Stimulated activated CD4-positive, alpha-beta T cell treated with anti-CD3 and anti-CD28 coated beads, Interleukin-12 subunit alpha, Interleukin-12 subunit beta, amount 100 ng/mL, for 4 hours (primary cell): ENCODE data around the gene BLM.
"Not testable (repeated sequence)": the region's sequence is repeated elsewhere in the genome, so short reads cannot be mapped to it uniquely, and the experiment has no call there.

Experiments used
- DNase-seq: peaks from one replicate; pipeline ENCODE4 v3.0.0-alpha.2; 2020

The BLM gene

DNA sequence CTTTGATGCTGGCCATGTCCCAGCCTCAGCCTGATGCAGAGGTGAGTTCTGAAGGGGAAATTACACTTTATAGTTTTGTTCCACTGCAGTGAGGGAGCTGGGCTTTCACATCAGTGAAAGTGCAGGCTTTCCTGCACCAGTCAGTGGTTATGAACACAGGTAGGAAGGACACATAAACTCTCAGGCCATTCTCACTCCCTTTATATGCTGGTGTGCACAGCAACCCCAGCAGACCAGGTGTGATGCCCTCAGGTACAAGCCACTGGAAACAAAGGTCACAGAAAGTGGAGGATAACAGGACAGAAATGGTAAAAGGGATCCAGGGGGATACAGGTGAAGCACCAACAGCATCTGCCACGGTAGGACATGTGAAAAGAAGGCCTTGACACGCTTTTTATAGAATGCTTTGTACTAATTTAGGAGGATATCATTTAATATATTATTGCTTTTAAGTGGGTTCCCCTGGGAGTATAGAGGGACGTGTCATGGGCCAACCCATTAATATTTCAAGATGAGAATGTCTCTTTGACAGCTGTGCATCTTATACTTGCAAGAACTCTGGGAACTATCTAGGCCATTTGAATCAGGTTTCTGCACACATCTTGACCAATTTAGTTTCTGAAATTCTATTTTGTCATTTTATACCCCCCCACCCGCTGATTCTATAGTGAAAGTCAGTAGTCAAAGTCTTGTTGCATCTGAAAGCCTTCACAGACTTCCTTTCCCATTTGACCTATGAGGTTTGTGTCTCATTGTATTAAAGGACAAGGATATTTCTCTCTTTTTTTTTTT is 25.0 kb upstream of the BLM start:
- DNase-seq = no peak

DNA sequence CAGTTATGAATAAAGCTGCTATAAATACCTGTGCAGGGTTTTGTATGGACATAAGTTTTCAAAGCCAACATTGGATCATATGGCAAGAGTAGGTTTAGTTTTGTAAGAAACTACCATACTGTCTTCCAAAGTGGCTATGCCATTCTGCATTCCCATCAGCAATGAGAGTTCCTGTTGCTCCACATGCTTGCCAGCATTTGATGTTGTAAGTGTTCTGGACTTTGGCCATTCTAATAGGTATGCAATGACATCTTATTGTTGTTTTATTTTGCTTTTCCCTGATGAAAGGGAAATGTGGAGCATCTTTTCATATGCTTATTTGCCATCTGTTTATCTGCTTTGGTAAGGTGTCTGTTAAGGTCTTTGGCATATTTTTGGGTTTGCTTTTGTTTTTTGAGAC is 22.2 kb upstream of the BLM start:
- DNase-seq = no peak

DNA sequence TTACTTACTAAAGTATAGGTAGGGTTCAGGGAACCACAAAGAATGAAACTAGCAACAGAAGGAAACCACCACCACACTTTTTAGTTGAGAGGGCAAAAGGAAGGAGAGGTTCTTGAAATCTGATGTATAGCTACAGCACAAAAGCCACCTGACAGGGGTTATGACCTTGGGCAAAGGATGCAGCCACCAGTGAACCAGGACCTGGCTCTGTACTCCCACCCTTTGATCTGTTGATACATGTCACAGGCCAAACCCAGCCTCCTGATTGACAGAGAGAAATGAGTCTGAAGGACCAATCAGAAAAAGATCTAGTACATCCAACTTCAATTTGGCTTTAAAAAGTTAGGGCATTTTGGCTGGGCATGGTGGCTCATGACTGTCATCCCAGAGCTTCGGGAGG is 20.0 kb upstream of the BLM start:
- DNase-seq = no peak

DNA sequence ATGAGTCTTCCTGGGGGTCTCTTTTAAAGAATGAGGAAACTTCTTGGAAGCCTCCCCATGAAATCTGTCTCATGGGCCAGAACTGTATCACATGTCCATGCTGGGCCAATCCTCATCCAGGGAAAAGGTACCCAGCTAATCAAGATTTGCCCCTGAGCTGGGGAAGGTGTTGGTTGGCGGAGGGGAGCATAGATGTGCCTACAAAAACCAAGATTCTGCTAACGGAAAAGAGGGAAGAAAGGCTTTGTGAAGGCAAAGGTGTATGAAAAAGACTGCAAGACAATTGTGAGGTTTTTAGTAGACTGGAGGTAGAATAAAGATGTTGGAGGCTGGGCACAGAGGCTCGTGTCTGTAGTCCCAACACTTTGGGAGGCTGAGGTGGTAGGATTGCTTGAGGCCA is 18.5 kb upstream of the BLM start:
- DNase-seq = no peak

DNA sequence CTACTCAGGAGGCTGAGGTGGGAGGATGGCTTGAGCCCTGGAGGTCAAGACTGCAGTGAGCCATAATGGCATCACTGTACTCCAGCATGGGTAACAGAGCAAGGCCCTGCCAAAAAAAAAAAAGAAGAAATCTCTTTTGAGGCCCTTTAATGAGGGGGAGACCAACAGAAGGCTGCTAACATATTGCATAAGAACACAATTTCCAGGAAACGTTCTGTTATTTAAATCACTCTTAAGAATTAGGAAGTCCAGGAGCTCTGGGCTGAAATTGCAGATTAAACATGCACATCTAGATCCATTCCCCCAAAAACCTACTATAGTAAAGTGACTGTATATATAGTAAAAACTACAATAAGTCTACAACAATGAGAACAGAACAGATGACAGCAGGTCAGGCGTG is 16.1 kb upstream of the BLM start:
- no peak for DNase-seq

DNA sequence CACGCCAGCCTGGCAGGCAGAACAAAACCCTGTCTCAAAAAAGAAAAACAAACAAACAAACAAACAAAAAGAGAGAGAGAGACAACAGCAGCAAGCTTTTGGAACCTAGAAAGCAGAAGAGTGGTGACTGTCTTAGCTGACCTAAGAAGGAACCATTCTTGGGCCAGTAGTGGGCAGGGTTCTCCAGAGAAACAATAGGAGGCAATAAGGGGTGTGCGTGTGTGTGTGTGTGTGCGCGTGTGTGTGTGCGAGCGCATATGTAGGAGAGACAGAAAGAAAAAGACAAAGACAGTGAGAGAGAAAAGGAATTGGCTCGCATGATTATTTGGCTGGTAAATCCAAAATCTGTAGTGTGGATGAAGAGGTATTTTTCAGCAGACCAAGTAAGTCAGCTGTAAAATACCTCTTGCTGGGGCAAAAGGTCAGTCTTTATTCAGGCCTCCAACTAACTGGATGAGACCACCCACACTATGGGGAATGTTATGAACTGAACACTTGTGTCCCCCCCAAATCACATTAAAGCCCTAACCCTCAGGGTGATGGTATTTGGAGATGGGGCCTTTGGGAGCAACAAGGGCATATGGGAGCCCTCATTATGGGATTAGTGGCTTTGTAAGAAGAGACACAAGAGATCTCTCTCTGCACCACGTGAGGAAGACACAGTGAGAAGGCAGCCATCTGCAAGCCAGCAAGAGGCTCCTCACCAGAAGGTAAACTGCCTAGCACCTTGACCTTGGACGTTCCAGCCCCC is 15.1 kb upstream of the BLM start:
- DNase-seq = no peak

DNA sequence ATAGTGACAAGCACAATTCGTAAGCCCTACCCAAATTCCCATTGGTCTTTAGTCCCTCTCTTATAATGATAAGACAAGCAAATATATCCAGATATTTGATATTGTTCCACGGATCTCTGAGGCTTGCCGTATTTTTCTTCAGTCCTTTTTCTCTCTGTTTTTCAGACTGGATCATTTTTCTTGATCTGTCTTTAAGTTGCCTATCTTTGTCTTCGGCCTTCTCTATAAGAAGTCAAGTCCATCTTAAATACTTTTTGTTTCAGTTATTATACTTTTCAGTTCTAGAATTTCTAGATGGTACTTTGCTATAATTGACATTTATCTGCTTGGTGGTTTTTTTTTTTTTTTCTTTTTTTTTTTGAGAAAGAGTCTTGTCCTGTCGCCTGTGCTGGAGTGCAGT is 13.7 kb upstream of the BLM start:
- no peak for DNase-seq

DNA sequence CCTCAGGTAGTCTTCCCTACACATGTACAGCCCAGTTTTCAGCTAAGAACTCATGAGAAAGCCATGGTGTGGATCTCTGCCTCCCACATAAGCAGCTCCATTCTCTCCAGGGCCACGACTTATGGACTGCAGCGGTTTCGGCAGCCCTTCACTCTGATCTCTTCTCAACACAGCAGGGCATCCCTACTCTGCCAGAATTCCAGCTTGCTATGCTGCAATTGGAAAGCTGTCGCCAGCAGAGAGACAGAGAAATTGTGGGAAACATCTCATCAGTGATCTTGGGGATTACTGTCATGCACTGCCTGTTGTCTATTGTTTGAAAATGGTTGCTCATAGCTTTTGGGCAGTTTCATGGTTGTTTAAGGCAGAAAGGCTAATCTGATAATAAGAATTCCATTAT is 11.9 kb upstream of the BLM start:
- DNase-seq = no peak

DNA sequence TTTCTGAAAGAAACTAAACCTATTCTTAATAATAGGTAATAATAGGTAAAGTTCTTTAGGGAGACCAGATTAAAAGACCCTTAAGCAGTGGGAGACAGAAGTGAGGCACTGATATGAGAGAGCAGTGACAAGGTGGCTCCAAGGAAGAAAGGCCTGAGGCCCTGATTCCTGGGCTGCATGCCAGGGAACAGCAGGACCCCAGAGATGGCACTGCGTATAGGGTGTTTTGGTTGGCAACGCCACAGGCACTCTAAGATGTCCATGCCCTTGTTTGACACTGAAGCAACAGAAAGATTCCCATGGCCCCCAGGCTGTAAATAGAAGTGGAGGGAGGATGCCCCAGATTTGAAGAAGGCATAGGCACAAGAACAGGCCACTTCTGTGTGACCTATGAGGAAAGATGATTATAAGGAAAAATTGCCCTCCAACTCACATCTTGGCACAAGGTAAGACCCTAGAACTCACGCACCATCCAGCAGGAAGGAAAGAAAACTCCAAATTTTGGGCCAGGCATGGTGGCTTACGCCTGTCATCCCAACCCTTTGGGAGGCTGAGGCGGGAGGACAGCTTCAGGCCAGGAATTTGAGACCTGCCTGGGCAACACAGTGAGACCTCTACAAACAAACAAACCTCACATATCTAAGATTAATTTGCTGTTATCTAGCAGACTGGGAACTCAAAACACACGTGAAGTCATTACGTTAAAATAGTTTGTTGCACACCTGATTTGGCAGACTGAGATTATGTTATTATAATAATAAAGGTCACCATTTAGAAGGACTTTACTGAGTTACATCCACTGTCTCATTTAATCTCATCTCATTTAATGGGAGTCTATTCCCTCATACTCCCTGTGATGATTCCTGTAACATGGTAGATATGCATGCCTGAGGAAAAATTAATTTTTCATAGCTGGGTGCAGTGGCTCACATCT is 10.5 kb upstream of the BLM start:
- DNase-seq = no peak

DNA sequence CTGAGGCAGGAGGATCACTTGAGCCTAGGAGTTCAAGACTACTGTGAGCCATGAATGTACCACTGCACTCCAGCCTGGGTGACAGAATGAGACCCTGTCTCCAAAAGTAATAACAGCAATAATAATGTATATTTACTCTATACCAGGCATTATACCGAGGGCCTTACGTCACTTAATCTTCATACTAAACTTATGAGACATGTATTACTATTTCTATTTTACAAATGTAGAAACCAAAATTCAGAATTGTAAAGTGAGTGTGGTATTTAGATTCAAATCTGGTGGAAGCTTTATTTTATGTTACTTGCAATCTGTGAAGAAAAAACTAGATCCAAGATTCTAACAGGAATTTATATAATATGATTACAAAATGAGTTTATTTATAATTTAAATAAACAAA is 9.7 kb upstream of the BLM start:
- no peak for DNase-seq

DNA sequence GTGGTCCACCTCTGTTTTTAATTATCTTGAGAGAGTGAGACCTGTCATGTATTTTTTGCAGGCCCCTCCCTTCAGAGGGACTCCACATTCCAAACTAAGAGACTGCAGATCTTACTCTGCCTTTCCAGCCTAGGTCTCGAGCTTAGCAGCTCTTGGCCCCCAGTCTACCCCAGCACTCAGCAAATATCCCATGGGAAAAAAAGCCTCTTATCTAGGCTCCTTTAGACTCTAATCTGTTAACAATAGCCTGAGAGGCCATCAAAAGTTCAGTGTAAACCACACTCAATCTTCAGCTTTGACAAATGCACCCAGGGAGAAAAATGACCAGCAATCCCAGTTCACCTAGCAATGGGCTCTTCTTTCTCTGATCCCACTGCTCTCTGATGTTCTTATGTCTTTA is 8.6 kb upstream of the BLM start:
- DNase-seq = no peak

DNA sequence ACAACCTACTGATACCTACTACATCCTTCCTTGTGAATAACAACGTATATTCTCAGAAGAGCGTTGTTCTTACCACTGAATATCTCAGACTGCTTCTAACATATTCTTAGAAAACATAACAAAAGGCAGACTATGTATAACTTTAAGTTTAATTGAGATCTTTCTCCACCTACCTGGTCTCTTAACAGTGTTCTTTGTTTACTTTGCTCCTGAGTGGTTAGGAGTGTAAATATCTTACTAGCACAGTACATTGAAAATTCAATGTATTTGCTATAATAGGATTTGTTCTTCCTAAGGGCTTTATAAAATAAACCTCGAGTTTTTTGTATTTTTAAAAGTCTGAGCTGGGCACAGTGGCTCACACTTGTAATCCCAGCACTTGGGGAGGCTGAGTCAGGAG is 7.9 kb upstream of the BLM start:
- no peak for DNase-seq

DNA sequence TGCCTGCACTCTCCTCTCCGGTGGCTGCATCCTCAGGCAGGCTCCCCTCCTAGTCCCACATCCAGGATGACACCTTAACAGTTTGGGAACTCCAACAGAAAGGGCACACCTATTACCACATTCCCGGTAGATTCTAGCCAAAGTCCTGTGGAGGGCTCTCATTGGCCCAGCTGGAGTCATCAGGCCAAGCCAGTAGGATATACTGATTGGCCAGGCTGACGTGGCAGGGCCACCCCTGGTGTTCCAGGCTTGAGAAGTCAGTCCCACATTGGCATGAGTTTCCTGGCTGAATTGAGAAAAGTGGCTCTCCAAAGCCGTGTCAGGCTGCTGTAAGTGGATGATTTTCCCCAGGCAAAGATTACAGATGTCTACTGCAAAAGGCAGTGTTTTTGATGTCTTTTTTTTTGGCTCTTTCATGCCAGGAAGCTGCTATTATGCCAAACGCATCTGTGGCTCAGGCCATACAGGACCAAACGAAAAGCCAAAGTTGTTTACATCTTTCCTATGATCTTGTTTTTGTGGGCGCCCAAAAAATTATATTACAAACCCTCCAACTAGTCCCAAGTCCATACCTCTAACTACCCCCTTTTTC is 6.6 kb upstream of the BLM start:
- DNase-seq = no peak

DNA sequence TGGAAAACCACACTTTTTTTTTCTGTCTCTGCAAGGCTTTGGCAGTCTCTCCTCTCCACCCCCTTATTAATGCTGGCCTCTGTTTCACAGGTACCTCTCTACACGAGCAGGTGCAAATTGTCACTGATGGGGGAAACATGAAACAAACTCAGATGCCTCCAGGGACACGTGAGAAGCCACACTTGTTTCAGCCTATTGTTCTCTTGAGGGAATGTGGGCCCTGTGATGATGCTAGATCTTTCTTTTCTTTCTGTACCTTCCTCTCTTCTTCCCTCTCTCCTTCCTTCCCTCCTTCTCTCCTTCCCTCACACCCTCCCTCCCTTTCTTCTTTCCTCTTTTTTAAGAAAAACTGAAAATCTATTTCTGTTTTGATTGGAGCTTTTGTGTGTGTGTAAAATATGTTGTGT is 5.7 kb upstream of the BLM start:
- DNase-seq = no peak

DNA sequence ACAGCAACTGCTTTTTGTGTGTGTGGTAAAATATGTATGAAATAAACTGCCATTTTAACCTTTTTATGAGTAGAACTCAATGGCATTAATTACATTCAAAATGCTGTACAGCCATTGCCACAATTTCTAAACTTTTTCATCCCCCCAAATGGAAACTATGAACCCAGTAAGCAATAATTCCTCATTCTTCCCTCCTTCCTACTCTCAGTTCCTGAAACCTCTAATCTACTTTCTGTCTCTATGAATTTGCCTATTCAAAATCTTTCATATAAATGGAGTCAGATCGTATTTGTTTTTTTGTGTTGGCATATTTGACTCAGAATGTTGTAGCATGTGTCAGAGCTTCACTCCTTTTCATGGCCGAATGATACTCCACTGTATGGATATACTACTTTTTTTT is 5.3 kb upstream of the BLM start:
- DNase-seq = no peak

DNA sequence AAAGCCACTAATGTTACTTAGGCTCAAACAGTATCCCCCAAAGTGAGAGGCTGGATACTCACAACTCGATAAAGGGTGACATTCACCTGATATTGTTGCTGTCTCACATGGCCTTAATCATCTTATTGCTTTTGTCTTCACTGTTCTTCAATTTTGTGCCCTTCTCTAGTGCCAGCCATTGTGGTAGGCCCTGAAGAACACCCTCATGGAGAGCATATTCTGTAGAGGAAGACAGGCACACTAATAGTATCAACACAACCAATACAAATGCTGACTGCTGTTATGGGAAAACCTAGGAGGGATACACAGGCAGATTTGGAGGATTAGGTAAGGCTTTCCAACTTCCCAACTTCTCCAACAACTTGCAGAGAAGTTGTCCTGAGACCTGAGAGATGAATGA is 4.1 kb upstream of the BLM start:
- DNase-seq = no peak

DNA sequence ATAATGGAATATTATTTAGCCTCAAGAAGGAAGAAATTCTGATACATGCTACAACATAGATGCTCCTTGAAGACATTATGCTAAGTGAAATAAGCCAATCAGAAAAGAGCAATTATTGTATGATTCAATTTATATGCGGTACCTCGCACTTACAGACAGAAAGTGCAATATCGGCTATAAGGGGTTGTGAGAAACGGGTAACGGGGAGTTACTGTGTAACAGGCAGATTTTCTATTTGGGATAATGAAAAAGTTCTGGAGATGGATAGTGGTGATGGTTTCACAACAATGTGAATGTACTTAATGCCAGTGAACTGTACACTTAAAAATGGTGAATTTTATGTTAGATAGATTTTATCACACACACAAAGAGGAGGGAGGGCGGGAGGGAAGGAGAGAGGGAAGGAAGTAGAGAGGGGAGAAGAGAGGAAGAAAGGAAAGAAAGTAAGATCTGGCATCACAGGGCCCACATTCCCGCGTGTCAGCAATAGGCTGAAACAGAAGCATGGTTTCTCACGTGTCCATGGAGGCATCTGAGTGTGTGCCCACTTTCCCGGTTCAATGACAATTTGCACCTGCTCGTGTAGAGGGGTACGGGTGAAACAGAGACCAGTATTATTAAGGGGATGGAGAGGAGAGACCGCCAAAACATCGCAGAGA is 700 bp upstream of the BLM start:
- DNase-seq = no peak

DNA sequence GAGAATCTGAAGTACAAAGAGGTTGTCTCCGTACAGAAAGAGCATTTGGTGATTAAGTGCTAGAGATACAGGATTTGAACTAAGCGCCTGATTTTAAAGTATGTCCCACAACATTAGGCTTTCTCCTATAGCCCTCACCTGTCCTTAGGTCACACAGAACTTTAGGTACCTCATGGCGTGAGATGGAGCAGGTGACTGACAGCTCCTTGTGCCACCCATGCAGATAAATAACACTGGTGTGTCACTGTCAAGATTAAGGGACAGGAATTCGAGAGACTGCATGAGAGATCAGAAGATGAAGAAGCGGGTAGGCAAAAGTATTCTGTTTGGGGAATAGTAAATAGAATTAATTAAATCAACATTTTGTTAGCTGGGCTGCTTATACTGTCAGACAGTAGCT is 1.1 kb downstream of the BLM start:
- DNase-seq = no peak

DNA sequence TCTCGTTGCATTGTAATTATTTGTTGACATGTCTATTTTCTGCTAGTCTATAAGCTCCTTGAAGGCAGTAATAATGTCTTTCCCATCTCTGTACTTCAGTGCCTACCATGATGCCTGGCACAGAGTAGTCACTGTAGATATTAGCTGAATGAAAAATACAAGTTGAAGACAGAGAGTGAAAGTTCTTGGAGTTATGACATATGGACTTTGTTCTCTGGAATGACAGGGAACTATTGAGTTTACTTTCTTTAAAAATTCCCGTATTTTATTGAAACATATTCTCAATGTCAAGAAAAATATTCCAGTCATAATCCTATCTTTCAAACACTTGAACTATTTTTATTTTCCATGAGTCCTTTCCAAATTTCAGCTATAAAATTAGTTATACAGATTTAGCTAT is 3.0 kb downstream of the BLM start:
- DNase-seq = no peak

DNA sequence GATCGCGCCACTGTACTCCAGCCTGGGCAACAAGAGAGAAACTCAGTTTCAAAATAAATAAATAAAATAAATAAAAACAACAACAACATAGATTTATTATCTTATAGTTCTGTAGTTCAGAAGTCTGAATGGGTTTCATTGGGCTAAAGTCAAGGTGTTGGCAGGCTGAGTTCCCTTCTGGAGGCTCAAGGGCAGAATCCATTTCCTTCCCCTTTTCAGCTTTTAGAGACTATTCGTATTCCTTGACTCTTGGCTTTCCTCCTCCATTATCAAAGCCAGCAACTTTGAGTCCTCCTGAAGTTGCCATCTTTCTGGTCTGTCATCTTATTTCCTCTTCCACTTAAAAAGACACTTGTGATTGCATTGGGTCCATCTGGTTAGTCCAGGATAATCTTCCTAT is 12.1 kb downstream of the BLM start:
- DNase-seq = no peak

DNA sequence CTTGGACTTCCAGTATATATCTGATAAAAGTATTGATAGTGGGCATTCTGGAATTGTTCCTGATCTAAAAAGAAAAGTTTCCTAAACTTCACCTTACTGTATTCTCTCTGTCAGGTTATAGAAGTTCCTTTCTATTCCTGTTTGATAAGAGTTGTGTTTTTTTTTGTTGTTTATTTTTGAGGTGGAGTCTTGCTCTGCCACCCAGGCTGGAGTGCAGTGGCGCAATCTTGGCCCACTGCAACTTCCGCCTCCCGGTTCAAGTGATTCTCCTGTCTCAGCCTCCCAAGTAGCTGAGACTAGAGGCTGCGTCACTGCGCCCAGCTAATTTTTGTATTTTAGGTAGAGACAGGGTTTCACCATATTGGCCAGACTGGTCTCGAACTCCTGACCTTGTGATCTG is 13.1 kb downstream of the BLM start:
- DNase-seq = no peak

DNA sequence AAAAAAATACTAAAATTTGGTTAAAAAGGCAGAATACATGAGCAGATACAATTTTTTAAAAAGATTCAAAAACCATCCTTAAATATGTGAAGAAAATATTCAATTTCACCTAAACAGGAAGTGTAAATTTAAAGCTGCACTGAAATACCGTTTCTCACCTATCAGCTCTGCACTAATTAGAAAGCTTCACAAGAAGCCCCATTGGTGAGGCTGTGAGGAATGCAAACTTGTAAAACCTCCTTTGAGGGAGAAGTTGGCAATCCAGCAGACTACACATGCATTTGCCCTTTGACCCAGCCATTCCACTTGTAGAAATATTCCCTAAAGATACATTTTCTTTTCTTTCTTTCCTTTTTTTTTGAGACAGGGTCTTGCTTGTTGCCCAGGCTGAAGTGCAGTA is 18.8 kb downstream of the BLM start:
- DNase-seq = no peak

DNA sequence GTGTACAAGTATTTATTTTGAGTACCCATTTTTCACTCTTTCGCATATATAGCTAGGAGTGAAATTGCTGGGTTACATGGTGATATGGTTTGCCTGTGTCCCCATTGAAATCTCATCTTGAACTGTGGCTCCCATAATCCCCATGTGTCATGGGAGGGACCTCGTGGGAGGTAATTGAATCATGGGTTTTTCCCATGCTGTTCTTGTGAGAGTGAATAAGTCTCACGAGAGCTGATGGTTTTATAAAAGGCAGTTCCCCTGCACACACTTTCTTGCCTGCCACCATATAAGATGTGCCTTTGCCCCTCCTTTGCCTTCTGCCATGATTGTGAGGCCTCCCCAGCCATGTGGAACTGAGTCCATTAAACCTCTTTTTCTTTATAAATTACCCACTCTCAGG is 23.4 kb downstream of the BLM start:
- DNase-seq = not testable (repeated sequence)
